GDM1 (cell line): ENCODE measurements around the gene LAMC3.

Experiments used
- DNase-seq: peaks from one replicate; lab custom pipeline; 2025; lab: John Stamatoyannopoulos, UW

The LAMC3 gene

GRCh38 chr9:131008909-131009618, at the start of gene LAMC3:
LAMC3 (plus strand) TSS chr9:131009174; CDS start chr9:131009215, 41 bp downstream.
- DNase-seq, result no peak

- no peak for DNase-seq
Observed at GRCh38 chr9:130959809-130960334, 49.1 kb upstream of the LAMC3 start.

GRCh38 chr9:130960522-130961378, 48.2 kb upstream of the LAMC3 start:
- no peak for DNase-seq

- no peak for DNase-seq
Observed at GRCh38 chr9:130961511-130962300, 47.3 kb upstream of the LAMC3 start.

- no peak for DNase-seq
Observed at GRCh38 chr9:130962418-130963316, 46.3 kb upstream of the LAMC3 start.

GRCh38 chr9:130963337-130963908, 45.6 kb upstream of the LAMC3 start:
- no peak for DNase-seq

- no peak for DNase-seq
Observed at GRCh38 chr9:130963916-130964315, 45.1 kb upstream of the LAMC3 start.

GRCh38 chr9:130965680-130966079, 43.3 kb upstream of the LAMC3 start:
- DNase-seq, result no peak

- DNase-seq, result no peak
Observed at GRCh38 chr9:130970052-130970451, 38.9 kb upstream of the LAMC3 start.

GRCh38 chr9:130970855-130971254, 38.1 kb upstream of the LAMC3 start:
- DNase-seq, result no peak

- DNase-seq, result no peak
Observed at GRCh38 chr9:130971294-130971849, 37.6 kb upstream of the LAMC3 start.

GRCh38 chr9:130972277-130972956, 36.6 kb upstream of the LAMC3 start:
- DNase-seq, result no peak

- DNase-seq, result no peak
Observed at GRCh38 chr9:130972957-130973685, 35.9 kb upstream of the LAMC3 start.

- DNase-seq, result no peak
Observed at GRCh38 chr9:130973686-130974281, 35.2 kb upstream of the LAMC3 start.

GRCh38 chr9:130974697-130975096, 34.3 kb upstream of the LAMC3 start:
- no peak for DNase-seq

GRCh38 chr9:130975156-130975555, 33.8 kb upstream of the LAMC3 start:
- DNase-seq, result no peak

GRCh38 chr9:130975932-130976841, 32.8 kb upstream of the LAMC3 start:
- DNase-seq, result no peak

GRCh38 chr9:130977811-130978221, 31.2 kb upstream of the LAMC3 start:
- DNase-seq, result no peak
